K562 (cell line): Measurements from ENCODE around the gene INPP5E. TPM values are rescaled to one million over a fixed set of nuclear protein-coding genes. Genes with fewer than 3 reads are reported as not detected.

Source experiments
- ATAC-seq: fragments of 200-7000 bp; cut with Tn5 transposase; 3 replicates; pipeline ENCODE4 v1.9.1; 2020; ENCODE audit warnings: moderate library complexity
- BruUV-seq: library from RNA; stranded (reverse); fragments of 400-500 nt; replicated peaks from 2 replicates; lab custom pipeline; 2021; lab: Mats Ljungman, UMichigan
- CTCF ChIA-PET: fragments of 300-600 bp; formaldehyde crosslinking; extraction: SDS; loops from one replicate; lab custom pipeline; 2021; ENCODE audit warnings: low intra/inter-chr PET ratio; lab: Yijun Ruan, JAX
- POLR2A ChIA-PET: fragments of 300-600, 350-650 bp; sonication (Branson Sonifier 250); formaldehyde crosslinking; extraction: SDS; loops from one replicate; lab custom pipeline; 2021; ENCODE audit warnings: antibody characterized with exemption, inconsistent platforms; lab: Yijun Ruan, JAX
- DNase-seq, 4 experiments: peaks; one replicate each; pipeline versions ENCODE4 v3.0.0 to v3.0.0-alpha.2; 2011 to 2018; ENCODE audit warnings: low spot score in 3 of 4, mixed read lengths in 3 of 4; ENCODE audit errors: extremely low read depth in 1 of 4
- FAIRE-seq: peaks from 2 replicates; lab custom pipeline; 2011; peaks lifted over from hg19 to GRCh38; lab: Jason Lieb, UNC
- H2AFZ ChIP-seq: 2 replicates; pipeline ENCODE4 v1.6.0; 2011; ENCODE audit warnings: low read depth, low read length, control low read depth, inconsistent platforms
- H3K27ac ChIP-seq: fragments of 200-600 bp; 3 replicates; pipeline ENCODE4 v1.8.0; 2011; ENCODE audit warnings: low read depth, mild to moderate bottlenecking, control low read depth, inconsistent platforms, low read length, moderate library complexity, mixed read lengths; ENCODE audit errors: extremely low read depth
- H3K27me3 ChIP-seq, 2 experiments: fragments of 300-600 bp in 1 of 2; 2 replicates in 1 of 2; 3 replicates in 1 of 2; pipeline versions ENCODE4 v1.6.0 to v1.8.0; 2011; ENCODE audit warnings: inconsistent platforms in 2 of 2, low read length in 2 of 2, mild to moderate bottlenecking in 1 of 2, mixed read lengths in 1 of 2, moderate library complexity in 1 of 2; ENCODE audit not compliant: control insufficient read depth in 2 of 2, insufficient read depth in 2 of 2
- H3K36me3 ChIP-seq: fragments of 300-600 bp; 3 replicates; pipeline ENCODE4 v1.8.0; 2011; ENCODE audit warnings: mild to moderate bottlenecking, low read length, inconsistent platforms; ENCODE audit not compliant: control insufficient read depth, insufficient read depth
- H3K4me1 ChIP-seq, 2 experiments: fragments of 200-600 bp in 1 of 2; replicated peaks in 1 of 2; 2 replicates in 1 of 2; 3 replicates in 1 of 2; pipeline versions ENCODE4 v1.5.1 to v1.8.0; 2011; ENCODE audit warnings: inconsistent platforms in 2 of 2, low read length in 2 of 2, mild to moderate bottlenecking in 1 of 2, mixed read lengths in 1 of 2, moderate library complexity in 1 of 2; ENCODE audit not compliant: control insufficient read depth in 2 of 2, insufficient read depth in 2 of 2
- H3K4me2 ChIP-seq: 2 replicates; pipeline ENCODE4 v1.6.1; 2011; ENCODE audit warnings: low read length, control low read depth, inconsistent platforms, mixed read lengths; ENCODE audit not compliant: insufficient read depth
- H3K4me3 ChIP-seq: fragments of 200-600 bp; sonication (generic), shearing (Covaris generic); 2 replicates; pipeline ENCODE4 v1.5.1; 2016; ENCODE audit warnings: control low read depth, inconsistent platforms
- H3K79me2 ChIP-seq: fragments of 200-600 bp; 3 replicates; pipeline ENCODE4 v1.8.0; 2011; ENCODE audit warnings: low read length, inconsistent platforms; ENCODE audit not compliant: control insufficient read depth, insufficient read depth
- H3K9ac ChIP-seq, 2 experiments: 2 replicates each; pipeline versions ENCODE4 v1.6.0 to v1.6.1; 2011; ENCODE audit warnings: low read depth in 2 of 2, low read length in 2 of 2, control low read depth in 1 of 2, inconsistent platforms in 1 of 2, mild to moderate bottlenecking in 1 of 2, mixed read lengths in 1 of 2; ENCODE audit not compliant: insufficient read depth in 1 of 2
- H3K9me1 ChIP-seq: one replicate; pipeline ENCODE4 v1.6.0; 2011; ENCODE audit warnings: inconsistent platforms, mild to moderate bottlenecking, low read length, moderate library complexity; ENCODE audit not compliant: control insufficient read depth, insufficient read depth
- H3K9me3 ChIP-seq: replicated peaks from 2 replicates; pipeline ENCODE4 v1.5.1; 2011; ENCODE audit warnings: low read depth, low read length, inconsistent platforms; ENCODE audit not compliant: control insufficient read depth, insufficient read depth
- H4K20me1 ChIP-seq: replicated peaks from 2 replicates; pipeline ENCODE4 v1.6.1; 2011; ENCODE audit warnings: low read length, inconsistent platforms, mixed read lengths; ENCODE audit not compliant: control insufficient read depth, insufficient read depth
- BCLAF1 ChIP-seq, 2 experiments: fragments of 450-650 bp in 1 of 2; IDR thresholded peaks; 2 replicates each; pipeline ENCODE4 v1.6.1; 2011 to 2017; ENCODE audit warnings: low read depth in 2 of 2, antibody characterized with exemption in 1 of 2, borderline replicate concordance in 1 of 2, low read length in 1 of 2, mild to moderate bottlenecking in 1 of 2, mixed read lengths in 1 of 2; ENCODE audit not compliant: control insufficient read depth in 1 of 2
- HDGF ChIP-seq: fragments of 450-650 bp; IDR thresholded peaks from 2 replicates; pipeline ENCODE4 v1.6.1; 2016
- MAZ ChIP-seq, 2 experiments: fragments of 450-650 bp in 1 of 2; sonication (generic) in 1 of 2; formaldehyde crosslinking; IDR thresholded peaks in 1 of 2; conservative IDR thresholded peaks in 1 of 2; 2 replicates each; pipeline versions ENCODE4 v1.4.0 to v1.5.0; 2020; ENCODE audit warnings: mild to moderate bottlenecking in 1 of 2, missing genetic modification reagents in 1 of 2
- POLR2G ChIP-seq: fragments of 200-400 bp; formaldehyde crosslinking; IDR thresholded peaks from 2 replicates; pipeline ENCODE4 v1.6.1; 2017; ENCODE audit warnings: low read depth, mild to moderate bottlenecking, antibody characterized with exemption, low read length, moderate library complexity
- WGBS: fragments of 100-300 bp; shearing (Covaris generic); methylation state at CpG from one replicate; pipeline ENCODE4 v1.1.6; 2016; ENCODE audit warnings: low coverage, mixed read lengths; ENCODE audit not compliant: insufficient coverage; ENCODE audit errors: missing lambda C conversion rate; 5-methylcytosine and 5-hydroxymethylcytosine counted together
- in situ Hi-C: fragments of 300-500 bp; cut with MboI; formaldehyde crosslinking; loops from 4 replicates; pipeline ENCODE4 v1.15.0; 2018; ENCODE audit warnings: inconsistent platforms, mixed read lengths
- intact Hi-C: fragments of 100-400 bp; cut with micrococcal nuclease; formaldehyde crosslinking; loops from 2 replicates; pipeline ENCODE4 v1.14.2; 2022
- polyA plus RNA-seq, 8 experiments: library from polyadenylated mRNA; depleted of rRNA in 4 of 8; stranded (reverse) in 5 of 8; unstranded in 3 of 8; fragments of >200 nt; fragmentation: Nextera tagmentation in 2 of 8; fragmentation: Illumina TruSeq in 1 of 8; extraction: Ambion mirVana in 2 of 8; extraction: Trizol in 1 of 8; gene quantifications; 2 replicates each; pipeline versions ENCODE4 v1.2.1 to v1.2.3, GENCODE V29; 2011 to 2014; ENCODE audit warnings: inconsistent platforms in 1 of 8, missing spikeins in 1 of 8
- total RNA-seq, 7 experiments: library from RNA; depleted of rRNA in 6 of 7; stranded (reverse); fragments of >200 nt in 6 of 7; fragmentation: Illumina TruSeq in 2 of 7; extraction: Trizol in 2 of 7; gene quantifications; 2 replicates each; pipeline versions ENCODE4 v1.2.1 to v1.2.3, GENCODE V29; 2011 to 2021; ENCODE audit warnings: low replicate concordance in 1 of 7

INPP5E gene
- total and polyA plus RNA-seq, 9 of the 15 experiments (the other 6 are each of a cell fraction or from before 2014, with no cell fraction given) = 0.38 to 17.4 (median 4.9) TPM

GRCh38 chr9:136442265-136442664 is 2.6 kb upstream of the INPP5E start:
- ChIA-PET CTCF (no interaction called here), POLR2A (interaction anchor here (0.5 to 1.9 kb wide), 6 partner anchors 9 to 33 kb away, joined by 3 to 8 read pairs (median 4); no protein-coding TSS in a partner anchor)
- in situ Hi-C loops (no loop called here), intact Hi-C loops (no loop called here)
- Histone ChIP-seq H3K9me3 (no peaks in the 10 kb centered on the region), H3K9ac (peak overlapping the region in 1 of 2 experiments; percentile 35; a peak in 1 of 4 replicates), H3K27me3 (no peaks in the 10 kb centered on the region), H3K36me3 (peaks cover 73% of the 10 kb centered on the region), H3K79me2 (peaks cover 23% of the 10 kb centered on the region), H2AFZ (no peak overlapping the region), H3K4me3 (no peak overlapping the region), H3K4me2 (no peak overlapping the region), H3K9me1 (peaks cover 14% of the 10 kb centered on the region), H3K27ac (no peak overlapping the region), H4K20me1 (peaks cover 27% of the 10 kb centered on the region), H3K4me1 (peaks cover 15 to 37% of the 10 kb centered on the region in 2 experiments)
- no TSS peak for BruUV-seq
- DNase-seq (no peak), FAIRE-seq (no peak), ATAC-seq (no peak)
- WGBS = 94% methylated on average over 2 of the region's 5 CpGs
- TF ChIP-seq POLR2G = peak; percentile 27; the same call in 1 of the 2 replicates
- no peak for TF ChIP-seq HDGF
- no peak for TF ChIP-seq MAZ (CRISPR knock-in tag; conservative IDR thresholded peaks at IDR 0.05 in 1 of 2, IDR thresholded peaks at IDR 0.05 in 1 of 2)

GRCh38 chr9:136441681-136442245 is 2.1 kb upstream of the INPP5E start:
- H3K9me3 ChIP-seq = no peaks in the 10 kb centered on the region
- no peak overlapping the region for H3K4me2 ChIP-seq
- H3K36me3 ChIP-seq = peaks cover 73% of the 10 kb centered on the region
- H4K20me1 ChIP-seq = peaks cover 31% of the 10 kb centered on the region
- intact Hi-C loops (no loop called here), in situ Hi-C loops (no loop called here)
- H3K9me1 ChIP-seq = peaks cover 14% of the 10 kb centered on the region
- no peak overlapping the region for H2AFZ ChIP-seq
- ChIA-PET POLR2A (interaction anchor here (0.5 to 1.9 kb wide), 6 partner anchors 9 to 34 kb away, joined by 3 to 8 read pairs (median 4); no protein-coding TSS in a partner anchor), CTCF (no interaction called here)
- H3K27ac ChIP-seq = no peak overlapping the region
- BruUV-seq = no TSS peak
- no peak overlapping the region; a peak in 2 of 4 replicates for H3K9ac ChIP-seq
- H3K4me3 ChIP-seq = no peak overlapping the region
- TF ChIP-seq POLR2G (peak; percentile 41), BCLAF1 (IDR thresholded peaks at IDR 0.05; ENCODE audit: borderline replicate concordance in 1 of 2, control insufficient read depth in 1 of 2, low read depth in 2 of 2, low read length in 1 of 2) (no peak)
- no peak for FAIRE-seq
- ATAC-seq = no peak
- 85% methylated on average over 10 of the region's 17 CpGs for WGBS
- H3K79me2 ChIP-seq = peaks cover 28% of the 10 kb centered on the region
- no peak for DNase-seq
- H3K27me3 ChIP-seq = no peaks in the 10 kb centered on the region
- H3K4me1 ChIP-seq = peaks cover 20 to 42% of the 10 kb centered on the region in 2 experiments
